Melanocyte of skin (primary cell): ENCODE results near the gene NID1. TPM values are rescaled to one million over a fixed set of nuclear protein-coding genes. Genes with fewer than 3 reads are reported as not detected.

Experiments
- small RNA-seq, 2 donors: library from RNA; depleted of rRNA; stranded (forward); fragments of <200 nt; gene quantifications; one replicate each; pipeline ENCODE3, GENCODE V24; 2012
- total RNA-seq, 2 donors: library from RNA; depleted of rRNA; stranded (reverse); fragments of >200 nt; gene quantifications; 2 replicates each; pipeline ENCODE4 v1.2.3, GENCODE V29; 2012

NID1 gene, protein sequence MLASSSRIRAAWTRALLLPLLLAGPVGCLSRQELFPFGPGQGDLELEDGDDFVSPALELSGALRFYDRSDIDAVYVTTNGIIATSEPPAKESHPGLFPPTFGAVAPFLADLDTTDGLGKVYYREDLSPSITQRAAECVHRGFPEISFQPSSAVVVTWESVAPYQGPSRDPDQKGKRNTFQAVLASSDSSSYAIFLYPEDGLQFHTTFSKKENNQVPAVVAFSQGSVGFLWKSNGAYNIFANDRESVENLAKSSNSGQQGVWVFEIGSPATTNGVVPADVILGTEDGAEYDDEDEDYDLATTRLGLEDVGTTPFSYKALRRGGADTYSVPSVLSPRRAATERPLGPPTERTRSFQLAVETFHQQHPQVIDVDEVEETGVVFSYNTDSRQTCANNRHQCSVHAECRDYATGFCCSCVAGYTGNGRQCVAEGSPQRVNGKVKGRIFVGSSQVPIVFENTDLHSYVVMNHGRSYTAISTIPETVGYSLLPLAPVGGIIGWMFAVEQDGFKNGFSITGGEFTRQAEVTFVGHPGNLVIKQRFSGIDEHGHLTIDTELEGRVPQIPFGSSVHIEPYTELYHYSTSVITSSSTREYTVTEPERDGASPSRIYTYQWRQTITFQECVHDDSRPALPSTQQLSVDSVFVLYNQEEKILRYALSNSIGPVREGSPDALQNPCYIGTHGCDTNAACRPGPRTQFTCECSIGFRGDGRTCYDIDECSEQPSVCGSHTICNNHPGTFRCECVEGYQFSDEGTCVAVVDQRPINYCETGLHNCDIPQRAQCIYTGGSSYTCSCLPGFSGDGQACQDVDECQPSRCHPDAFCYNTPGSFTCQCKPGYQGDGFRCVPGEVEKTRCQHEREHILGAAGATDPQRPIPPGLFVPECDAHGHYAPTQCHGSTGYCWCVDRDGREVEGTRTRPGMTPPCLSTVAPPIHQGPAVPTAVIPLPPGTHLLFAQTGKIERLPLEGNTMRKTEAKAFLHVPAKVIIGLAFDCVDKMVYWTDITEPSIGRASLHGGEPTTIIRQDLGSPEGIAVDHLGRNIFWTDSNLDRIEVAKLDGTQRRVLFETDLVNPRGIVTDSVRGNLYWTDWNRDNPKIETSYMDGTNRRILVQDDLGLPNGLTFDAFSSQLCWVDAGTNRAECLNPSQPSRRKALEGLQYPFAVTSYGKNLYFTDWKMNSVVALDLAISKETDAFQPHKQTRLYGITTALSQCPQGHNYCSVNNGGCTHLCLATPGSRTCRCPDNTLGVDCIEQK
- total RNA-seq: 10 to 100 TPM; 52.0 to 54.7 TPM

DNA sequence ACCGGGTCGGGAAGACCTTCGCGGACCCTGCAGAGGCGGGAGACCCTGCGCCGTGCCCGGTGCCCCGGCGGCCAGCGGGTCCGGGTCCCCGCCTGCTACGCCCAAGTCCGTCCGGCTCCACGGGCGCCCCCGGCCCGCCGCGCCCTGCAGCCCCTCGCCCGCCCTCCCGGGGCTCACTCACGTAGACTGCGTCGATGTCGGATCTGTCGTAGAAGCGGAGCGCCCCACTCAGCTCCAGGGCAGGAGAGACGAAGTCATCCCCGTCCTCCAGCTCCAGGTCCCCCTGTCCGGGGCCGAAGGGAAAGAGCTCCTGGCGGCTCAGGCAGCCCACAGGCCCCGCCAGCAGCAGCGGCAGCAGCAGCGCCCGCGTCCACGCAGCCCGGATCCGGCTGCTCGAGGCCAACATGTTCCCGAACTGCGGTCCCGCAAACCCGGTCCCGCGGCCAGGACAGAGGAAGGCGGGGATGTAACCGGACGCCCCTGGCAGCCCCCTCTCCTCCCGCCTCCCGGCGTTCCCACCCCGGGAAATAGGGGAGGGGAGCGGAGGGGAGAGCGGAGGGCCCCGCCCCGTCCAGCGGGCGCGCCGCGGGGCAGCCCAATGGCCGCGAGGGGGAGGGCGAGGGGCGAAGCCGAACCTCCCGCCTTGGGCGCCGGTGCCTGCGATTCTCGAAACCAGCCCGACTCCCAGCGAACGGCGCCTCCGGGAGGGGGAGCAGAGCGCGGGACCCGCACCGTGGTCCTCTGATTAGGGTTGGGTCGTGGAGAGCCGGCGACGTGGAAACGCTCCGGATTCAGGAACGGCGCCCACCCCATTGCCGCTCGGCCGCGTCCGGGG lies at the start of gene NID1:
NID1 (minus strand) TSS at position 417 of the 835 bp plus-strand sequence; CDS start at position 406, 11 bp downstream.

Small RNA genes lying within 50 kb of the gene (small RNA-seq; reads per million reads assigned to genes)
- 0 reads per million in 2 donors for gene RF00019

Other genes with a start within 250 kb of the NID1 start
- gene LYST, start 198.2 kb downstream of the NID1 start, total RNA-seq: 100 to 1,000 TPM; 257 to 379 TPM
- gene GPR137B, start 77.4 kb upstream of the NID1 start, total RNA-seq: 100 to 1,000 TPM; 120 TPM
- 1 to 10 TPM; 3.7 to 4.1 TPM for gene ERO1B, start 216.9 kb upstream of the NID1 start, total RNA-seq